HepG2 (cell line): ENCODE measurements around the gene SPINDOC. TPM values are rescaled to one million over a fixed set of nuclear protein-coding genes. Genes with fewer than 3 reads are reported as not detected.

Source experiments
- ATAC-seq: fragments of 200-7000 bp; cut with Tn5 transposase; 3 replicates; pipeline ENCODE4 v1.9.1; 2020; ENCODE audit warnings: mild to moderate bottlenecking, moderate library complexity
- BruUV-seq: library from RNA; stranded (reverse); fragments of 400-500 nt; replicated peaks from 2 replicates; lab custom pipeline; 2021; lab: Mats Ljungman, UMichigan
- CTCF ChIA-PET: fragments of 300-600 bp; formaldehyde crosslinking; extraction: SDS; loops from one replicate; lab custom pipeline; 2021; ENCODE audit warnings: low total read pairs, inconsistent platforms, low intra/inter-chr PET ratio; lab: Yijun Ruan, JAX
- POLR2A ChIA-PET: fragments of 350-600 bp; sonication (Branson Sonifier 250); formaldehyde crosslinking; loops from one replicate; lab custom pipeline; 2020; ENCODE audit warnings: antibody characterized with exemption, inconsistent platforms; lab: Yijun Ruan, JAX
- DNase-seq: peaks from one replicate; pipeline ENCODE4 v3.0.0-alpha.2; 2015; ENCODE audit warnings: low spot score
- FAIRE-seq: peaks from 3 replicates; lab custom pipeline; 2011; peaks lifted over from hg19 to GRCh38; lab: Jason Lieb, UNC
- H2AFZ ChIP-seq: one replicate; pipeline ENCODE4 v1.6.1; 2011; ENCODE audit warnings: low read length, inconsistent platforms
- H3K27ac ChIP-seq: fragments of 300-600 bp; 3 replicates; pipeline ENCODE4 v1.8.0; 2011; ENCODE audit warnings: mixed run types, mild to moderate bottlenecking, mixed read lengths, low read length, inconsistent platforms; ENCODE audit not compliant: insufficient read depth; ENCODE audit errors: extremely low read length
- H3K27me3 ChIP-seq, 2 experiments: fragments of 200-600 bp in 1 of 2; 2 replicates in 1 of 2; 3 replicates in 1 of 2; pipeline versions ENCODE4 v1.6.0 to v1.8.0; 2011; ENCODE audit warnings: low read length in 2 of 2, mild to moderate bottlenecking in 2 of 2, moderate library complexity in 2 of 2, inconsistent platforms in 1 of 2; ENCODE audit not compliant: insufficient read depth in 2 of 2, control insufficient read depth in 1 of 2
- H3K36me3 ChIP-seq, 2 experiments: fragments of 200-600 bp in 1 of 2; replicated peaks in 1 of 2; 2 replicates in 1 of 2; 3 replicates in 1 of 2; pipeline versions ENCODE4 v1.5.1 to v1.8.0; 2011; ENCODE audit warnings: low read length in 2 of 2, inconsistent platforms in 1 of 2; ENCODE audit not compliant: insufficient read depth in 2 of 2, control insufficient read depth in 1 of 2
- H3K4me1 ChIP-seq: 2 replicates; pipeline ENCODE4 v1.5.1; 2012; ENCODE audit warnings: low read length, inconsistent platforms; ENCODE audit not compliant: insufficient read depth
- H3K4me2 ChIP-seq: 2 replicates; pipeline ENCODE4 v1.6.0; 2011; ENCODE audit warnings: low read depth, low read length, inconsistent platforms
- H3K4me3 ChIP-seq, 3 experiments: fragments of 200-600 bp in 1 of 3; sonication (generic), shearing (Covaris generic) in 1 of 3; replicated peaks in 1 of 3; 2 replicates each; pipeline ENCODE4 v1.5.1; 2011 to 2016; ENCODE audit warnings: low read length in 3 of 3, inconsistent platforms in 2 of 3, low read depth in 2 of 3, mild to moderate bottlenecking in 2 of 3, control low read depth in 1 of 3, mixed read lengths in 1 of 3; ENCODE audit not compliant: insufficient read depth in 1 of 3
- H3K79me2 ChIP-seq: one replicate; pipeline ENCODE4 v1.6.1; 2011; ENCODE audit warnings: low read length, inconsistent platforms; ENCODE audit not compliant: insufficient read depth
- H3K9ac ChIP-seq: 2 replicates; pipeline ENCODE4 v1.6.0; 2011; ENCODE audit warnings: mild to moderate bottlenecking, low read depth, low read length, inconsistent platforms; ENCODE audit not compliant: insufficient read depth
- H3K9me3 ChIP-seq: 2 replicates; pipeline ENCODE4 v1.5.1; 2012; ENCODE audit warnings: mild to moderate bottlenecking, low read length
- H4K20me1 ChIP-seq: 2 replicates; pipeline ENCODE4 v1.6.0; 2011; ENCODE audit warnings: inconsistent platforms, mild to moderate bottlenecking, low read length, moderate library complexity; ENCODE audit not compliant: insufficient read depth
- CBFB ChIP-seq: sonication (generic); formaldehyde crosslinking; IDR thresholded peaks from 2 replicates; pipeline ENCODE4 v1.4.0; 2020; ENCODE audit warnings: missing genetic modification reagents
- CREB1 ChIP-seq, 2 experiments: fragments of 450-650 bp in 1 of 2; IDR thresholded peaks; 2 replicates each; pipeline ENCODE4 v1.6.1; 2016 to 2017; ENCODE audit warnings: control low read depth in 1 of 2, mild to moderate bottlenecking in 1 of 2, missing compliant biosample characterization in 1 of 2, missing genetic modification characterization in 1 of 2
- ESRRA ChIP-seq: sonication (generic); formaldehyde crosslinking; IDR thresholded peaks from 2 replicates; pipeline ENCODE4 v1.5.1; 2020; ENCODE audit warnings: mild to moderate bottlenecking, low read depth, missing genetic modification reagents
- HDAC1 ChIP-seq: sonication (generic); formaldehyde crosslinking; IDR thresholded peaks from 2 replicates; pipeline ENCODE4 v1.5.1; 2020; ENCODE audit warnings: mild to moderate bottlenecking, missing genetic modification reagents
- KAT8 ChIP-seq: IDR thresholded peaks from 2 replicates; pipeline ENCODE4 v1.6.1; 2016; ENCODE audit warnings: missing genetic modification reagents, missing compliant biosample characterization
- MBNL3 ChIP-seq: fragments of 250-450 bp; sonication (Bioruptor Pico); conservative IDR thresholded peaks from 2 replicates; pipeline ENCODE4 v1.8.0; 2022; ENCODE audit warnings: mild to moderate bottlenecking, inconsistent platforms
- PCBP2 ChIP-seq: fragments of 200-400 bp; formaldehyde crosslinking; optimal IDR thresholded peaks from 2 replicates; pipeline ENCODE3; 2018; ENCODE audit warnings: low read length, low read depth; ENCODE audit not compliant: poor library complexity, severe bottlenecking
- SALL2 ChIP-seq: sonication (generic); formaldehyde crosslinking; IDR thresholded peaks from 2 replicates; pipeline ENCODE4 v1.8.1; 2023; ENCODE audit warnings: mild to moderate bottlenecking, missing genetic modification reagents, inconsistent platforms
- SOX13 ChIP-seq, 3 experiments: fragments of 450-650 bp in 1 of 3; sonication (generic) in 1 of 3; formaldehyde crosslinking in 1 of 3; IDR thresholded peaks in 2 of 3; conservative IDR thresholded peaks in 1 of 3; 2 replicates each; pipeline versions ENCODE4 v1.5.0 to v1.6.1; 2016 to 2020; ENCODE audit warnings: antibody characterized with exemption in 1 of 3, mild to moderate bottlenecking in 1 of 3, missing compliant biosample characterization in 1 of 3, missing genetic modification reagents in 1 of 3, moderate library complexity in 1 of 3
- ZBTB7B ChIP-seq: sonication (generic); formaldehyde crosslinking; IDR thresholded peaks from 2 replicates; pipeline ENCODE4 v1.4.0; 2020; ENCODE audit warnings: missing genetic modification reagents
- ZKSCAN1 ChIP-seq: fragments of 150-350 bp; IDR thresholded peaks from 2 replicates; pipeline ENCODE4 v1.6.1; 2014; ENCODE audit warnings: low read length
- ZMYM3 ChIP-seq: sonication (generic); formaldehyde crosslinking; IDR thresholded peaks from 2 replicates; pipeline ENCODE4 v1.5.1; 2020; ENCODE audit warnings: mild to moderate bottlenecking, missing genetic modification reagents
- ZNF34 ChIP-seq: sonication (generic); formaldehyde crosslinking; IDR thresholded peaks from 2 replicates; pipeline ENCODE4 v1.4.0; 2020; ENCODE audit warnings: mild to moderate bottlenecking, missing genetic modification reagents, borderline replicate concordance
- ZNF367 ChIP-seq: sonication (generic); formaldehyde crosslinking; IDR thresholded peaks from 2 replicates; pipeline ENCODE4 v1.4.0; 2020; ENCODE audit warnings: missing genetic modification reagents, borderline replicate concordance
- ZNF768 ChIP-seq: sonication (generic); formaldehyde crosslinking; IDR thresholded peaks from 2 replicates; pipeline ENCODE4 v1.4.0; 2020; ENCODE audit warnings: missing genetic modification reagents
- WGBS: methylation state at CpG from one replicate; pipeline ENCODE4 v1.1.6; 2017; ENCODE audit warnings: low lambda C conversion rate; 5-methylcytosine and 5-hydroxymethylcytosine counted together
- in situ Hi-C: cut with HindIII; loops from 2 replicates; pipeline ENCODE4 v1.10.0; 2017; ENCODE audit warnings: low pct_unique_long_range_greater_than_20kb; ENCODE audit not compliant: extremely low pct_ligation_motif_present
- intact Hi-C: fragments of 100-400 bp; cut with micrococcal nuclease; formaldehyde crosslinking; loops from one replicate; pipeline ENCODE4 v1.10.0; 2022; ENCODE audit not compliant: unreplicated experiment
- polyA plus RNA-seq, 8 experiments: library from polyadenylated mRNA; depleted of rRNA in 3 of 8; stranded (reverse) in 7 of 8; unstranded in 1 of 8; fragments of >200 nt; fragmentation: Illumina TruSeq in 4 of 8; extraction: Trizol in 4 of 8; gene quantifications; 2 replicates each; pipeline versions ENCODE4 v1.2.1 to v1.2.3, GENCODE V29; 2011 to 2016; ENCODE audit warnings: low read depth in 4 of 8, missing spikeins in 1 of 8, mixed read lengths in 1 of 8; ENCODE audit not compliant: insufficient read depth in 1 of 8
- total RNA-seq, 5 experiments: library from RNA; depleted of rRNA; stranded (reverse); fragments of >200 nt; fragmentation: Illumina TruSeq; extraction: Trizol; gene quantifications; 2 replicates each; pipeline ENCODE4 v1.2.3, GENCODE V29; 2016; ENCODE audit warnings: low read depth in 1 of 5
- TF ChIP-seq, protein P1 (sequence below): IDR thresholded peaks from 2 replicates; pipeline ENCODE4 v1.6.1; 2018; ENCODE audit warnings: missing genetic modification reagents, mild to moderate bottlenecking, missing compliant biosample characterization
- TF ChIP-seq, protein P2 (sequence below): sonication (generic); formaldehyde crosslinking; conservative IDR thresholded peaks from 2 replicates; pipeline ENCODE4 v1.4.0; 2020; ENCODE audit warnings: missing genetic modification reagents
- TF ChIP-seq, protein P3 (sequence below): conservative IDR thresholded peaks from 2 replicates; pipeline ENCODE4 v1.6.1; 2018; ENCODE audit warnings: missing genetic modification reagents

Gene SPINDOC
- total and polyA plus RNA-seq, 2 of the 13 experiments (the other 11 are each of a cell fraction or from before 2014, with no cell fraction given): 21.4 to 29.9 TPM

DNA sequence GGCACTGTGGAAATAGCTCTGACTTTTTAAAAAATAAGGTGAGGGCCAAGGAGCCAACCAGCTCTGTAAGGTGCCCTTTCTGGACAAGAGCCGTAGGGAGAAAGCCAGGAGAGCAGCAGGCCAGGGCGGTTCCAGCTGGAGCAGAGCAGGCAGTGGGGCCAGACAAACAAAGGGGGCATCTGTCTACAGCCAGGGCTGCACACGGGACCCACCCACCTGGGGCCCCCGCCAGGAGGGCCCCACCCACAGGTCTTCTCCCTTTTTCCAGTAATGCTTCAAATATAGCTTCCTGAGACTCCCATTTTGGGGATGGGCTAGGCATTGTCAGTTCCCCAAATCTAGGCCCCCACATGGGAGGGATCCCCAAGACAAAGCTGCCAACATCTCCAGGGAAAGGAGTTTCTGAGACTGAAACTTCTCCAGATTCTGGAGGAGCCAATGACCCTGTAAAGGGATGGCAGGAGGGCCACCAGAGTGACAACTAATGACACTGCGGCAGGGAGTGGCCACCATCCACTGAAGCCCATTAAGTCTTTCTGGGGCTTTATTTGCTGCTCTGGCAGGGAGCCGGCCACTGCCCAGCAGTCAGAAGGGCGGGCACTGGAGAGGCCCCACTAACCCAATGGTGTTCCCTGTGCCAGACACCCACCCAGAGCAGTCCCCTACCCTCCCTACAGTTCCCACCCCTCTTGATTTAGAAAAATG lies 46.6 kb upstream of the SPINDOC start (continued):
- TF ChIP-seq SOX13 (IDR thresholded peaks at IDR 0.05) (no peak), SOX13 (CRISPR knock-in tag; conservative IDR thresholded peaks at IDR 0.05 in 1 of 2, IDR thresholded peaks at IDR 0.05 in 1 of 2) (peak in 1 of 2 experiments; percentile 46; a peak in 1 of 4 replicates), HDAC1 (CRISPR knock-in tag) (peak; percentile 38; the same call in 1 of the 2 replicates), ZKSCAN1 (no peak), CBFB (CRISPR knock-in tag) (no peak), ZNF367 (CRISPR knock-in tag) (no peak), KAT8 (CRISPR knock-in tag) (0 out of 2 replicates have a peak, but pooled peaks have one; percentile 20), ZBTB7B (CRISPR knock-in tag) (peak; percentile 54; the same call in 1 of the 2 replicates)

DNA sequence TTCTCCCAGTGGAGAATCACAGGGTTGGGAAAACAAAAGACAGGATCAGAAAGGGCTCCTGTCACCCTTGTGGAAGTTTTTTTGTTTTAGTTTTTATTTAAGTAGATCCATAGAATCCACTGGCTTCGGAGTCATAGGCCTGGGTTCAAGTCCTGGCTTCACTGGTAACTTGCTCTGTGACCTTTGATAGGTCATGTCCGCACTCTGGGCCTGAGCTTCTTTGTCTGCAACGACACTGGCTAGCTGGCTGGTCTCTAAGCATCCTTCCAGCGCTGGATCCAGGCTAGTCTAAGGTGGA lies 46.0 kb upstream of the SPINDOC start:
- FAIRE-seq: peak; percentile 66
- Histone ChIP-seq H3K4me3 (peak overlapping the region; percentile 65 to 98 (median 85)), H3K4me2 (peak overlapping the region; percentile 76), H3K4me1 (peaks cover 43% of the 10 kb centered on the region), H3K9ac (peak overlapping the region; percentile 80), H2AFZ (no peak overlapping the region), H3K27me3 (peaks cover 0 to 4% of the 10 kb centered on the region in 2 experiments; a peak in 1 of 5 replicates), H3K9me3 (no peaks in the 10 kb centered on the region), H3K27ac (peak overlapping the region; percentile 86), H3K79me2 (peaks cover 7% of the 10 kb centered on the region), H4K20me1 (no peaks in the 10 kb centered on the region; the same call in 1 of the 2 replicates), H3K36me3 (peaks cover 0 to 2% of the 10 kb centered on the region in 2 experiments; a peak in 1 of 5 replicates)
- DNase-seq: no peak
- intact Hi-C loops: loop anchor here (2.0 to 10.0 kb wide), 4 partner anchors 70 to 180 kb away; no protein-coding TSS in a partner anchor
- BruUV-seq: no TSS peak
- 0% methylated on average over 4 of the region's 4 CpGs for WGBS
- in situ Hi-C loops: loop anchor here (10.0 kb wide), 1 partner anchor 148 kb away; the partner anchor contains the start of gene RCOR2
- ChIA-PET POLR2A (interaction anchor here (0.9 to 4.3 kb wide), 12 partner anchors 10 to 886 kb away, joined by 3 to 22 read pairs (median 7); partner anchors contain the start of genes MARK2, RTN3 and SLC3A2), CTCF (interaction anchor here (1.1 kb wide), 1 partner anchor 179 kb away, joined by 3 read pairs; no protein-coding TSS in a partner anchor)
- peak; percentile 12; the same call in 2 of the 3 replicates for ATAC-seq
- TF ChIP-seq, protein P1, sequence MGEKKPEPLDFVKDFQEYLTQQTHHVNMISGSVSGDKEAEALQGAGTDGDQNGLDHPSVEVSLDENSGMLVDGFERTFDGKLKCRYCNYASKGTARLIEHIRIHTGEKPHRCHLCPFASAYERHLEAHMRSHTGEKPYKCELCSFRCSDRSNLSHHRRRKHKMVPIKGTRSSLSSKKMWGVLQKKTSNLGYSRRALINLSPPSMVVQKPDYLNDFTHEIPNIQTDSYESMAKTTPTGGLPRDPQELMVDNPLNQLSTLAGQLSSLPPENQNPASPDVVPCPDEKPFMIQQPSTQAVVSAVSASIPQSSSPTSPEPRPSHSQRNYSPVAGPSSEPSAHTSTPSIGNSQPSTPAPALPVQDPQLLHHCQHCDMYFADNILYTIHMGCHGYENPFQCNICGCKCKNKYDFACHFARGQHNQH (CRISPR knock-in tag): no peak
- TF ChIP-seq ZMYM3 (CRISPR knock-in tag) (peak; percentile 56; the same call in 1 of the 2 replicates), SALL2 (CRISPR knock-in tag) (no peak), ZNF768 (CRISPR knock-in tag) (peak; percentile 44; the same call in 1 of the 2 replicates), MBNL3 (CRISPR knock-in tag) (no peak), ZNF34 (CRISPR knock-in tag) (no peak), ESRRA (0 out of 2 replicates have a peak, but pooled peaks have one; percentile 55), PCBP2 (peak; percentile 16), CREB1 (IDR thresholded peaks at IDR 0.05) (no peak), CREB1 (CRISPR knock-in tag; IDR thresholded peaks at IDR 0.05) (no peak)
- TF ChIP-seq, protein P2, sequence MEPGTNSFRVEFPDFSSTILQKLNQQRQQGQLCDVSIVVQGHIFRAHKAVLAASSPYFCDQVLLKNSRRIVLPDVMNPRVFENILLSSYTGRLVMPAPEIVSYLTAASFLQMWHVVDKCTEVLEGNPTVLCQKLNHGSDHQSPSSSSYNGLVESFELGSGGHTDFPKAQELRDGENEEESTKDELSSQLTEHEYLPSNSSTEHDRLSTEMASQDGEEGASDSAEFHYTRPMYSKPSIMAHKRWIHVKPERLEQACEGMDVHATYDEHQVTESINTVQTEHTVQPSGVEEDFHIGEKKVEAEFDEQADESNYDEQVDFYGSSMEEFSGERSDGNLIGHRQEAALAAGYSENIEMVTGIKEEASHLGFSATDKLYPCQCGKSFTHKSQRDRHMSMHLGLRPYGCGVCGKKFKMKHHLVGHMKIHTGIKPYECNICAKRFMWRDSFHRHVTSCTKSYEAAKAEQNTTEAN (CRISPR knock-in tag): no peak
- TF ChIP-seq, protein P3, sequence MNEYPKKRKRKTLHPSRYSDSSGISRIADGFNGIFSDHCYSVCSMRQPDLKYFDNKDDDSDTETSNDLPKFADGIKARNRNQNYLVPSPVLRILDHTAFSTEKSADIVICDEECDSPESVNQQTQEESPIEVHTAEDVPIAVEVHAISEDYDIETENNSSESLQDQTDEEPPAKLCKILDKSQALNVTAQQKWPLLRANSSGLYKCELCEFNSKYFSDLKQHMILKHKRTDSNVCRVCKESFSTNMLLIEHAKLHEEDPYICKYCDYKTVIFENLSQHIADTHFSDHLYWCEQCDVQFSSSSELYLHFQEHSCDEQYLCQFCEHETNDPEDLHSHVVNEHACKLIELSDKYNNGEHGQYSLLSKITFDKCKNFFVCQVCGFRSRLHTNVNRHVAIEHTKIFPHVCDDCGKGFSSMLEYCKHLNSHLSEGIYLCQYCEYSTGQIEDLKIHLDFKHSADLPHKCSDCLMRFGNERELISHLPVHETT (CRISPR knock-in tag): no peak
